Kidney epithelial cell (primary cell): ENCODE results near the gene DMRTC2. TPM values are rescaled to one million over a fixed set of nuclear protein-coding genes. Genes with fewer than 3 reads are reported as not detected.

Experiments
- DNase-seq: peaks from one replicate; pipeline ENCODE4 v3.0.0-alpha.2; 2010; ENCODE audit warnings: low read depth
- H3K27me3 ChIP-seq: 2 replicates; pipeline ENCODE4 v1.6.0; 2011; ENCODE audit warnings: low read length; ENCODE audit not compliant: control insufficient read depth, insufficient read depth
- H3K36me3 ChIP-seq: 2 replicates; pipeline ENCODE4 v1.5.1; 2011; ENCODE audit warnings: low read length; ENCODE audit not compliant: control insufficient read depth, insufficient read depth
- H3K4me3 ChIP-seq: 2 replicates; pipeline ENCODE4 v1.5.1; 2011; ENCODE audit warnings: low read depth, mild to moderate bottlenecking, control low read depth, low read length
- CTCF ChIP-seq: IDR thresholded peaks from 2 replicates; pipeline ENCODE4 v1.5.1; 2011; ENCODE audit warnings: mild to moderate bottlenecking, moderate library complexity, low read length, control low read depth, inconsistent platforms; ENCODE audit not compliant: insufficient read depth, poor library complexity, severe bottlenecking
- total RNA-seq: library from RNA; depleted of rRNA; stranded (reverse); fragments of >200 nt; gene quantifications from 2 replicates; pipeline ENCODE4 v1.2.3, GENCODE V29; 2015

Gene DMRTC2
- total RNA-seq, 1 donor from 2014 or later = not detected

- Histone ChIP-seq H3K4me3 (no peak within 1 kb of the TSS), H3K36me3 (no peaks in the 10 kb centered on the region), H3K27me3 (peaks cover 11% of the 10 kb centered on the region)
- no peak for TF ChIP-seq CTCF
- no peak for DNase-seq
These were observed 32.3 kb downstream of the DMRTC2 start, which contains the start of gene CD79A for GRCh38 chr19:41876847-41877832. Gene CD79A, plus strand, starts transcription at chr19:41877279. Its CDS starts 26 bp downstream, at chr19:41877305.

GRCh38 chr19:41877916-41878905 is 33.4 kb downstream of the DMRTC2 start:
- no peak for TF ChIP-seq CTCF
- no peak overlapping the region for H3K4me3 ChIP-seq
- no peaks in the 10 kb centered on the region for H3K36me3 ChIP-seq
- peaks cover 11% of the 10 kb centered on the region for H3K27me3 ChIP-seq
- no peak for DNase-seq

- peaks cover 11% of the 10 kb centered on the region for H3K27me3 ChIP-seq
- no peak for TF ChIP-seq CTCF
- H3K36me3 ChIP-seq = no peaks in the 10 kb centered on the region
- no peak overlapping the region for H3K4me3 ChIP-seq
- no peak for DNase-seq
These were observed 34.2 kb downstream of the DMRTC2 start for GRCh38 chr19:41879080-41879479.

- Histone ChIP-seq H3K36me3 (no peaks in the 10 kb centered on the region), H3K4me3 (no peak overlapping the region), H3K27me3 (peaks cover 11% of the 10 kb centered on the region)
- no peak for TF ChIP-seq CTCF
- no peak for DNase-seq
These were observed 35.0 kb downstream of the DMRTC2 start for GRCh38 chr19:41879670-41880328.

GRCh38 chr19:41880329-41880708 is 35.5 kb downstream of the DMRTC2 start:
- no peak for DNase-seq
- no peaks in the 10 kb centered on the region for H3K36me3 ChIP-seq
- TF ChIP-seq CTCF = no peak
- peaks cover 11% of the 10 kb centered on the region for H3K27me3 ChIP-seq
- H3K4me3 ChIP-seq = no peak overlapping the region
